Hematopoietic multipotent progenitor cell treated with erythropoietin and hydrocortisone succinate and interleukin-3 and kit ligand, for 17 days (in vitro differentiated cells): ENCODE results near the gene PTPRK.

Experiments
- DNase-seq: peaks from one replicate; pipeline ENCODE4 v3.0.0-alpha.2; 2015; ENCODE audit warnings: low spot score

The PTPRK gene

DNA sequence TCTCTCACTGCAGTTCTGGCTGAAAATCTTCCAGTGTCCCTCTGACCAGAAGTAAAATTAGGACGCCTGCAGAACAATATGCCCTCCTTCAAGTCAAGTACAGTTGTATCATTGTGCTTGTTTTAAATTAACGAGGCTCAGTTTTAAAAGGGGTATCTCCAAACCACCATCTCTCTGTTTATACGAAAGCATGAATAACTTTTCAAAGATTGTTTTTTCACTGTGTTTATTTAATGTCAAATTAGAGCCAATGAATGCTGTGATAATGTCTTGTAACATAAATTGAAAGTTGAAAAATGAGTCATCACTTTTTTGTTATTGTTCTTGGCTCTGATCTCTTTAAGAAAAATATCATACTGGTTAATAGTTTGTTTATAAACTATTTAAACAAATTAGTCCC lies 388.8 kb downstream of the PTPRK start:
- DNase-seq: no peak

- DNase-seq: no peak
These were observed 389.4 kb downstream of the PTPRK start for GRCh38 chr6:128131036-128131435.

DNA sequence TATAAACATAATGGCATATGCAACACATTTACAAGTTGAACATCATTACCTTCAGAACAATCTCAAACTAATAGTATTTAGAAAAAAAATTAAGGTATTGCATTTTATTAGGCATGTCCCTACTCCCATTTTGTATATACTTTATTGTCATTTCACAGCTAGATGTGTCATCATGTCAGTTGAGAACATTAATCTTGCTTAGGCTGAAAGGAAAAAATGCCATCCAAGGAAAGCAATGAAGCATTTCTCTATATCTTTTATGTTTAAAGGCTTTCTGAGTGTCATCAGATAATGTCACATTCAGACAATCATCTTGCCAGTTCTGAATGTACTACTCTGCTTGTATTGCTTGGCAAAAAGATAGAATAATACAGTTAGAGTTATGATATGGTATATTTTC lies 390.7 kb downstream of the PTPRK start:
- DNase-seq: no peak

- no peak for DNase-seq
These were observed 392.7 kb downstream of the PTPRK start for GRCh38 chr6:128127650-128128049.

- DNase-seq: no peak
These were observed 395.7 kb downstream of the PTPRK start for GRCh38 chr6:128124713-128125112.

- no peak for DNase-seq
These were observed 398.8 kb downstream of the PTPRK start for GRCh38 chr6:128121610-128122009.

DNA sequence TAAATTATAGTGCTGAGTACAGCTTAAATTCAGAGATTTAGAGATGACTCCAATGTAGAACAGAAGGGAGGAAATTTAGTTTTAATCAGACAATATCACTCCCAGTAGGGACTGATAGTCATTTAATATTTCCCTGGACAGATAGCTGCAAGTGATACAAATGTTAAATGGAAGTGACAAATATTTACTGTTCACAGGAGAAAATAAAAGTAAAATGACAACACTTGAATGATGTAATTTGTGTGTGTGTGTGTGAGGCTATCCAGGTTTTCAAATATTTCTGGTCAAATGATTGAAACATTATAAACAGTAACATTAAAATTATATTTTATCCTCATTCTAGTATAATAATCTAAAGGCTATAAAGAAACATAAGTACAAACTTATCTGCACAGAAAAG lies 399.2 kb downstream of the PTPRK start:
- DNase-seq: no peak

DNA sequence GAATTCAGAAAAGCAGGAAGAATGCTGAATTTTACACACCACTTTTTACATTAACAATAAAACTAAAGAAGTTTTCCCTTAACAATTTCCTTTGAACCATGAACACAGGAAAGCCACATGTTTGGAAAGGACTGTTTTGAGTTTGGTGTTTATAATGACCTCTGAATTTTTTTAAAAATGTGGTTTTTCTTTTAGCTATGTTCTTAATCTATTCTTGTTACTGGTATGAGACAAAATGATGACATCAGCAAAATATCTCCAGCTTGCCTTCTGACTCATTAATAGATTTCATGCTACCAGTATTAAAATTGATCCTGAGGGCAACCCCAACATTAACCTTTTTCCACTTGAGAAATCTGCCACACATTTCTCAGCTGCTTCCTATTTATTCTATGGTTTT lies 402.0 kb downstream of the PTPRK start:
- DNase-seq: no peak

- no peak for DNase-seq
These were observed 402.5 kb downstream of the PTPRK start for GRCh38 chr6:128117916-128118315.

DNA sequence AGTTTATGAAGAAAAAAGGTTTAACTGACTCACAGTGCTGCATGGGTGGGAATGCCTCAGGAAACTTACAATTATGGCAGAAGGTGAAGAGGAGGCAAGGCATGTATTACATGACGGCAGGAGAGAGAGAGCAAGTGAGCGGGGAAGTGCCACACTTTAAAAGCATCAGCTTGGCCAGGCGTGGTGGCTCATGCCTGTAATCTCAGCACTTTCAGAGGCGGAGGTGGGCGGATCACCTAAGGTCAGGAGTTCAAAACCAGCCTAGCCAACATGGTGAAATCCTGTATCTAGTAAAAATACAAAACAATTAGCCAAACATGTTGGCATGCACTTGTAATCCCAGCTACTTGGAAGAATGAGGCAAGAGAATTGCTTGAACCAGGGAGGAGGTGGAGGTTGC lies 406.2 kb downstream of the PTPRK start:
- no peak for DNase-seq

GRCh38 chr6:128112494-128112893 lies 407.9 kb downstream of the PTPRK start:
- no peak for DNase-seq

GRCh38 chr6:128111096-128111495 lies 409.3 kb downstream of the PTPRK start:
- no peak for DNase-seq

- no peak for DNase-seq
These were observed 412.7 kb downstream of the PTPRK start for GRCh38 chr6:128107682-128108081.

GRCh38 chr6:128099571-128100197 lies 420.7 kb downstream of the PTPRK start:
- DNase-seq: no peak

DNA sequence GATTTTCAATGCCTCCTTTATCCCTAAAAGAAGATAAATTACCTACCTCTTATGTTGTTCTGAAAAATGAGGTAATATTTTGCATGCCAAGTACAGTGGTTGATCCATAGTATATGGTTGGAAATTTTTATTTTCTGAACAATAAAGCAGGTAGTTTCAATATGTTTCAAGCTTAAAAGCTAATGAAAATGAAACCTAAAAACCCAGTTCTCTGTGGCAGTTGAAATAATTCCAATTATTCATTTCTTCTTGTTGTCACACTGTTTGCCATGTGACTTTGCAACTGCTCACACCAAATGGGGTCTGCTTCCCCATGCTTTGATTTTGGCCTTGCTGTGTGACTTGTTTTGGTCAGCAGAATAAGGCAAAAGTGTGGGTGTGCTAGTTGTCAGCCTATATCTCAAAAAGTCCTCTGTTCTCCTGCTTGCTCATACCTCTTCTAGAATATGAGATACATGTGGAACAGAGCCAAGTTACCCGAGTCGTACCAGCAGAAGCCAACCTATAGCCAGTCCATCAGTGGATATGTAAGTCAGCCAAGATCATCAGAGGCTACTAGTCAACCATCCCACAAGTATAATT lies 422.3 kb downstream of the PTPRK start:
- DNase-seq: no peak

GRCh38 chr6:128097009-128097408 lies 423.4 kb downstream of the PTPRK start:
- no peak for DNase-seq

GRCh38 chr6:128095362-128095761 lies 425.0 kb downstream of the PTPRK start:
- DNase-seq: no peak

DNA sequence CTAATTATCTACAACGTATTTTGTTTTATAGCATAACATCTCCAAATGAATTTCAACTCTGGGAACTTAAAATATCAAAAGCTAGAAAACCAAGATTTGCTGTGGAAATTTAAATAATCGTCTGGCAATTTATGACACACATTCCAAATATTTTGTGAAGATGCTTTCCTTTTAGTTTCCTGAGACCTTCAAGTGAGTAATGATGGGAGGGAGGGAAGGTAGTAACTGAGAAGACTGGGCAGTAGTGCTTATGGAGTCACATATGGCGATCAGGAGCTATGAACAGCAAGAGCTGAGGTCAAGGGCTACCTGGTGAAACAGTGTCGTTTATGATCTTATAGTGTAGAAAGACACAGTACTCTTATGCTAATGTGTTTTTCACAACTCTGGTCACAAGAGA lies 441.4 kb downstream of the PTPRK start:
- no peak for DNase-seq

- DNase-seq: no peak
These were observed 442.1 kb downstream of the PTPRK start for GRCh38 chr6:128078276-128078675.

GRCh38 chr6:128076843-128077242 lies 443.6 kb downstream of the PTPRK start:
- DNase-seq: no peak

DNA sequence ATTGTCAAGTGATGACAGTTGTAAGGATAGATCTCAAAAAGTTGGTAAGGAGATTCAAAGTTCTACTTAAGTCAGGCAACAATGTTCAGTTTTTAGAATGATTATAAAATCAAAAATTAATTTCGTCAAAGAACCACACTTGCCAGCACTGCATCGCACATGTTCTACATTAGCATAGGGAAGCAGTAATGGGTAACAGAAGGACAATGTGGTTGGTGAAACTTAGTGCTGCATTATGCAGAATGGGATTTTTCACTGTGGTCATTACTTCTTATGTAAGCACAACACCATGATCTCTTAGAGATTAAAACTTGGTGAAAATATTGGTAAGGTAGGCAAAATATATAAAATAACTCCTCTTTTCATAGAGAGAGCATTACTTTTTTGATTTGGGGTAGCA lies 445.8 kb downstream of the PTPRK start:
- no peak for DNase-seq

DNA sequence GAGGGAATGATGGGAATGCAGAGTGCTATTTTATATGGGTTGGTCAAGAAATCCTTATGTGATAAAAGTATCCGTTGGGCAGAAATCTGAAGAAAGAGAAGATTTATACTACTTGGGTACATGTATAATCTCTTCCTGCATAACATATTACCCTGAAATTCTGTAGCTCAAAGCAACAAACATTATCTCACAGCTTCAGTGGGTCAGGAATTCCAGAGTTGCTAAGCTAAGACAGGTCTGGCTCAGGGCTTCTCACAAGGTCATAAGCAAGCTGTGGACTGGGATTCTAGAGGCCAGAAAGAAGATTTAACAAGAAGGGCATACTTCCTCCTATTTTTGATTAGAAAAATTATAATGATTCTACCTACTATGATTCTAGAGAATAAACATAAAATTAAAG lies 447.0 kb downstream of the PTPRK start:
- no peak for DNase-seq

DNA sequence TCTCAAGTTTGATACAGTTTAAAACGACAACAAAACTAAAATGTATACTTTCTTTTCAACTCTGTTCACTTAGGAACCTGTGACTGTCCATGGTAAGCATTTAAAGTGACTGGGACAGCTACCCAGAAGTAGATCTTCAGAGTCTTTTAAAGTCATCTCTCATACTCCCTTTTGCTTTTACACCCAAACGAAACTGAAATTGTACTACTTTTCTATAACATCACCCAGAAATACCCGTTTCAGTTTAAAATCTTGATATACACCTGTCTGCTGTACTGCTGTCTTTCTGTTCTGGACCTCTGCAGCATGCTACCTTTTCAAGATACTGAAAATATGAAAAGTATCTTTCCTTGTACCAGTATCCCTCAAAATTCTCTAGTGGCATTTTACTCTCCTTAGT lies 449.2 kb downstream of the PTPRK start:
- DNase-seq: no peak

DNA sequence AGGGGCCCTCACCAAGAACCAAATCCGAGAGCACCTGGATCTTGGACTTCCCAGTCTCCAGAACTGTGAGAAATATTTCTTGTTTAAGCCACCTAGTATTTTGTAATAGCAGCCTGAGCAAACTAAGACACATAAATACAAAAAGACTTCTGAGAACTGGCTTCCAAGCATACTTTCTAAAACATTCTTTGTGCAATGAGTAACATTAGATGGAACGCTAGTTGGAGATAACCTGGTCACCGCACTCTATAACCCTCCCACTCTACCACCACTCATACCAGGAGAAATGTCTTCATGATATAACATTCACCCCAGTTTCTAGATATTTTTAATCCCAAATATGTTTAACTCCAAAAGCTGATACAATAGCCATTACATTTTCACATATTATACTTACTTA lies 450.0 kb downstream of the PTPRK start:
- DNase-seq: no peak
